Mesothelial cell of epicardium (in vitro differentiated cells): ENCODE results near the gene FOLR1. TPM values are rescaled to one million over a fixed set of nuclear protein-coding genes. Genes with fewer than 3 reads are reported as not detected.

ENCODE experiments used
- DNase-seq, 2 experiments: peaks; one replicate each; pipeline ENCODE4 v3.0.0; 2021; ENCODE audit warnings: low spot score in 2 of 2; ENCODE audit not compliant: unreplicated experiment in 2 of 2
- H3K27ac Mint-ChIP-seq: 2 replicates; pipeline ENCODE4 v1.8.0; 2021; ENCODE audit warnings: mixed read lengths
- H3K27me3 Mint-ChIP-seq: 2 replicates; pipeline ENCODE4 v1.8.0; 2021; ENCODE audit warnings: low read depth, mixed read lengths
- H3K36me3 Mint-ChIP-seq: 2 replicates; pipeline ENCODE4 v1.8.0; 2021; ENCODE audit warnings: mixed read lengths
- H3K4me1 Mint-ChIP-seq: 2 replicates; pipeline ENCODE4 v1.8.0; 2021; ENCODE audit warnings: mixed read lengths
- H3K4me3 Mint-ChIP-seq: 2 replicates; pipeline ENCODE4 v1.8.0; 2021; ENCODE audit warnings: mild to moderate bottlenecking, moderate library complexity, mixed read lengths
- H3K9me3 Mint-ChIP-seq: 2 replicates; pipeline ENCODE4 v1.8.0; 2021; ENCODE audit warnings: mixed read lengths
- total RNA-seq: library from RNA; stranded (reverse); gene quantifications from 3 replicates; pipeline ENCODE4 v1.2.1, GENCODE V29; 2021
- TF ChIP-seq, protein P1 (sequence below): fragments of 200-600 bp; sonication (generic); IDR thresholded peaks from one replicate; pipeline ENCODE4 v1.5.0; 2021; ENCODE audit warnings: antibody characterized with exemption; ENCODE audit not compliant: unreplicated experiment

Gene FOLR1
- total RNA-seq, 1 donor from 2014 or later, result 1.0 TPM

DNA sequence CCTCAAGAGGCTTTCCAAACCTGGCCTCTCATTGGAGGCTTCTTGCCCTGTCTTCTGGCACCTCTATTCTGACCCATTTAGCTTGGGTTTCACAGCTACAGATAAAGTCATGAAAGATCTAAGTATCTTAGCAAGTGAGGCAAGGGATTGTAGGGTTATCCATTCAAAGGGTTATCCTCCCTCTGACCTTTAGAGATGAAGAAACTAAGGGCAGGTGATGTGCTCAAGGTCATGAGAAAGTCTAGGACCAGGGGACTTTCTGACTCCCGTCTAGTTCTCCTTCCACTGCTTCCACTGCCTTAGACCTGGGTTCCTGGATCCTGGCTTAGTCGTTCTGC is 44.8 kb downstream of the FOLR1 start:
- Mint-ChIP-seq H3K27me3 (peaks cover 32% of the 10 kb centered on the region), H3K4me3 (no peak overlapping the region), H3K9me3 (no peaks in the 10 kb centered on the region), H3K4me1 (peaks cover 16% of the 10 kb centered on the region), H3K36me3 (peaks cover 36% of the 10 kb centered on the region), H3K27ac (no peak overlapping the region)
- TF ChIP-seq, protein P1, sequence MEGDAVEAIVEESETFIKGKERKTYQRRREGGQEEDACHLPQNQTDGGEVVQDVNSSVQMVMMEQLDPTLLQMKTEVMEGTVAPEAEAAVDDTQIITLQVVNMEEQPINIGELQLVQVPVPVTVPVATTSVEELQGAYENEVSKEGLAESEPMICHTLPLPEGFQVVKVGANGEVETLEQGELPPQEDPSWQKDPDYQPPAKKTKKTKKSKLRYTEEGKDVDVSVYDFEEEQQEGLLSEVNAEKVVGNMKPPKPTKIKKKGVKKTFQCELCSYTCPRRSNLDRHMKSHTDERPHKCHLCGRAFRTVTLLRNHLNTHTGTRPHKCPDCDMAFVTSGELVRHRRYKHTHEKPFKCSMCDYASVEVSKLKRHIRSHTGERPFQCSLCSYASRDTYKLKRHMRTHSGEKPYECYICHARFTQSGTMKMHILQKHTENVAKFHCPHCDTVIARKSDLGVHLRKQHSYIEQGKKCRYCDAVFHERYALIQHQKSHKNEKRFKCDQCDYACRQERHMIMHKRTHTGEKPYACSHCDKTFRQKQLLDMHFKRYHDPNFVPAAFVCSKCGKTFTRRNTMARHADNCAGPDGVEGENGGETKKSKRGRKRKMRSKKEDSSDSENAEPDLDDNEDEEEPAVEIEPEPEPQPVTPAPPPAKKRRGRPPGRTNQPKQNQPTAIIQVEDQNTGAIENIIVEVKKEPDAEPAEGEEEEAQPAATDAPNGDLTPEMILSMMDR, result no peak
- DNase-seq, result no peak

DNA sequence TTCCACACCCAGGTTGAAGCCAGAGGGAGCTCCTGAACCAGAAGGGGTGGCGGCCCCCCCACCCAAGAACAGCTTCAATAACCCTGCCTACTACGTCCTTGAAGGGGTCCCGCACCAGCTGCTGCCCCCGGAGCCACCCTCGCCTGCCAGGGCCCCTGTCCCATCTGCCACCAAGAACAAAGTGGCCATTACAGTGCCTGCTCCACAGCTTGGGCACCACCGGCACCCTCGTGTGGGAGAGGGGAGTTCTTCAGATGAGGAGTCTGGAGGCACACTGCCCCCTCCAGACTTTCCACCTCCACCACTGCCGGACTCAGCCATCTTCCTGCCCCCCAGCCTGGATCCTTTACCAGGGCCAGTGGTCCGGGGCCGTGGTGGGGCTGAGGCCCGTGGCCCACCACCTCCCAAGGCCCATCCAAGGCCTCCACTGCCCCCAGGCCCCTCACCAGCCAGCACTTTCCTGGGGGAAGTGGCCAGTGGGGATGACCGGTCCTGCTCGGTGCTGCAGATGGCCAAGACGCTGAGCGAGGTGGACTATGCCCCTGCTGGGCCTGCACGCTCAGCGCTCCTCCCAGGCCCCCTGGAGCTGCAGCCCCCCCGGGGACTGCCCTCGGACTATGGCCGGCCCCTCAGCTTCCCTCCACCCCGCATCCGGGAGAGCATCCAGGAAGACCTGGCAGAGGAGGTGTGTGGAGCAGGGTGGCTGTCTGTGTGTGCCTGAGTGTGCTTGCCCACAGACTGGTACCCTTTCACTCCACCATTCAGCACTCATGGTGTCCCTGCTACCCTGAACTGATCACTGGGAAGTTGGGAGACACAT is 45.4 kb downstream of the FOLR1 start:
- Mint-ChIP-seq H3K4me1 (peaks cover 16% of the 10 kb centered on the region), H3K4me3 (no peak overlapping the region), H3K27me3 (peaks cover 38% of the 10 kb centered on the region), H3K27ac (no peak overlapping the region), H3K36me3 (peaks cover 31% of the 10 kb centered on the region), H3K9me3 (no peaks in the 10 kb centered on the region)
- TF ChIP-seq, protein P1, result no peak
- DNase-seq, result no peak

DNA sequence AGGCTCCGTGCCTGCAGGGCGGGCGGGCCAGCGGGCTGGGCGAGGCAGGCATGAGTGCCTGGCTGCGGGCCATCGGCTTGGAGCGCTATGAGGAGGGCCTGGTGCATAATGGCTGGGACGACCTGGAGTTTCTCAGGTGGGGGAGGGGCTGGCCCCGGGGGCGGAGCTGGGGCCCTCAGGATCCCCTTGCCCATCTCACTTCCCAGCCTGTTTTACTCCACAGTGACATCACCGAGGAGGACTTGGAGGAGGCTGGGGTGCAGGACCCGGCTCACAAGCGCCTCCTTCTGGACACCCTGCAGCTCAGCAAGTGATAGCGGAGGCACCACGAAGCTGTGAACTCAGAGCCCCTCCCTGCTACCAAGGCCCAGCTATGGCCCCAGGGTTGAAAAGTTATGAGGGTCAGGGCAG is 46.1 kb downstream of the FOLR1 start:
- Mint-ChIP-seq H3K27me3 (peaks cover 45% of the 10 kb centered on the region), H3K36me3 (peaks cover 28% of the 10 kb centered on the region), H3K4me3 (no peak overlapping the region), H3K4me1 (peaks cover 16% of the 10 kb centered on the region), H3K9me3 (no peaks in the 10 kb centered on the region), H3K27ac (no peak overlapping the region)
- TF ChIP-seq, protein P1, result peak; percentile 62
- peak in 1 of 2 experiments; percentile 72 for DNase-seq

DNA sequence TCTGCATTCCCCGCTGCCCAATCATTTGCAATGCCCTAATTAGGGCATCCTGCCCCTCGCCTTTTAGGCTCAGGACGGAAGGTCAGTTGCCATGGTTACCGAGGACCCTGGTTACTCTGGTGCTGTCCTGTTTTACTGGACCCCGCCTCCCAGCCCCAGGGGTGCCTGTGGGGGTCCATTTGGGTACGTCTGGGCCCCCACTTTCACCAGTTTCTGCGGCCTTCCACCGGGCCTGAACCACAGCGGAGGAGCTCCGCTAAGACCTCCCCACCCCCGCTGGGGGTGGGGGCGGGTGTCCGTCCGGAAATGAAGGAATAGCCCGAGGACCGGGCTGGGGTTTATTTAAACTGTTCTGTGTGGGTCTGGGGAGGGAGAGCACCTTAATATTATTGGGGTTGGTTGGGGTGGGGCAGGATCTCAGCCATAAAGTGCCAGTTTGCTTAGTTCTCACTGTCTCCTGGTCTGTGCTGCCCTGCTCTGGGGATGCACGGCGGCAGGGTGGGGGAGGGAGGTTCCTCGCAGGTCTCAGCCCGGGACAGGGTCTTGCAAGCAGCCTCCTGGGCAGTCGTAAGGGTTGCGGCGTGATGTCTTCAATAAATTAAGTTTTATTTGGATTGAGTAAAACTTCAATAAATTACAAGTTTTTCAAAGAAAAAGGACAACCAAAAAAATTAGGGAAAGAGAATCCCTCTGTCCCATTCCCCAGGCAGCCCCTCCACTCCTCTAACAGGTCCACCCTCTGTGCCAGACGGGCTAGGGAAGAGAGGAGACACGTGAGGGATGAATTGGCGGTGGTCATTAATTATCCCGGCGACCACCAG is 46.8 kb downstream of the FOLR1 start:
- TF ChIP-seq, protein P1, result no peak
- H3K4me3 Mint-ChIP-seq, result peak overlapping the region; percentile 69
- peaks cover 19% of the 10 kb centered on the region for H3K4me1 Mint-ChIP-seq
- no peaks in the 10 kb centered on the region for H3K9me3 Mint-ChIP-seq
- peaks cover 52% of the 10 kb centered on the region for H3K27me3 Mint-ChIP-seq
- no peak for DNase-seq
- H3K36me3 Mint-ChIP-seq, result peaks cover 23% of the 10 kb centered on the region
- no peak overlapping the region for H3K27ac Mint-ChIP-seq

DNA sequence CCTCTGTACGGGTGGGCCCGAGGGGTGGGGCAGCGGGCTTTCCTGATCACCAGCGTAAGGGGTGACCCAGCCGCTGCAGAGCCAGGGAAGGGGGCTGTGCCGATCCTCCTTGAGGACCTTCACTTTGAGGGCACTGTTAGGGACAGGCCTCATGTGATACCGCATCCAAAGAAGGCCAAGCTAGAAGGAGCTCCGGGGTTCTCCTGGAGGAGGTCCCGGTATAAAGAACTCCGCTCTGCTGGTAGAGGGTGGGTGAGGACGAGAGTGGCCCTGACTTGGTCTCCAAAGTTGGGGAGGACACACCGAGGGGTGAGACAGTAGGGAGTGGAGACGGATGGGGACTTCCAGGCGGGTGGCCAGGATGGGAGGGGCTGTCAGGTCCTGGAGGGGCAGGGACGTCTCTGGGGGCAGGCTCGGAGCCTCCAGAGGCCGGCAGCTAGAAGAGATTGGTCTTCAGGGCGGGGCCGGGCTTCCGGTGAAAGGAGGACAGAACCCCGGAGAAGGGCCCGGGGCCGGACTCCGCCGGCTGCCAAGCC is 47.4 kb downstream of the FOLR1 start:
- Mint-ChIP-seq H3K27me3 (peaks cover 52% of the 10 kb centered on the region), H3K9me3 (no peaks in the 10 kb centered on the region), H3K36me3 (peaks cover 17% of the 10 kb centered on the region), H3K4me3 (peak overlapping the region; percentile 69), H3K4me1 (peaks cover 20% of the 10 kb centered on the region), H3K27ac (peak overlapping the region; percentile 66)
- TF ChIP-seq, protein P1, result no peak
- no peak for DNase-seq
